ENCODE data around the gene SMIM35.

The SMIM35 gene

DNA sequence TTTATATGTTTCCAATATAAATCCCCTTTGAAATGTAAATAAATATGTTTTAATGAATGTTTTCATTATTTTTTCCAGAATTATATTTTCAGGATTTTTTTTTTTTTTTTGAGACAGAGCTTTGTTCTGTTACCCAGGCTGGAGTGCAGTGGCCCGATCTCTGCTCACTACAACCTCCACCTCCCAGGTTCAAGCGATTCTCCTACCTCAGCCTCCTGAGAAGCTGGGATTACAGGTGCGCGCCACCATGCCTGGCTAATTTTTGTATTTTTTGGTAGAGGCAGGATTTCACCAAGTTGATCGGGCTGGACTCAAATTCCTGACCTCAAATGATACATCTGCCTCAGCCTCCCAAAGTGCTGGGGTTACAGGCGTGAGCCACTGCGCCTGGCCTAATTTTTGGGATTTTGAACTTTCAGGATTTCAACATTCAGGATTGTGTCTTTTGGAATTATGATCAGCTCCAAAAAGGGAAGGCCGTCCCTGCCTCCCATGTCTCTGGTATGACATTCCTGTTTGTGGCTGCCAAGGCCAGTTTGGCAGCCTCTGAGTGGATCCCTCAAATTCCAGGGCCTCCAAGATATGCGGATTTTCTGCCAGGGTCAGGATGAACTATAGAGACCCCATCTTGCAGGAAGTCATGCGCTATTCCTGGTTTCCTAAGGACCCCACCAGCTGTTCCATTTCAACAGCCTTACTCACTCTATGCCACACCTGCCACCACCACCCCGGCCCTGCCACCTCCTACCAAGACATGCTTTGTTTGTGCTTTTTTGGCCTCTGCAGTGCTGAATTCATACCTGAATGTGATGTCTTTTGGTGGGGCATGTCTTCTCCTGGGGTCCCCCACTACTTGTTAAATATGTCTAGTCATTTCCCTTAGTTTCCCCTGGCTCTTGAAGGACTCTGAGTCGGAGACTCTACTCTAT, 31.8 kb downstream of the SMIM35 start:
- TF ChIP-seq, protein P1, sequence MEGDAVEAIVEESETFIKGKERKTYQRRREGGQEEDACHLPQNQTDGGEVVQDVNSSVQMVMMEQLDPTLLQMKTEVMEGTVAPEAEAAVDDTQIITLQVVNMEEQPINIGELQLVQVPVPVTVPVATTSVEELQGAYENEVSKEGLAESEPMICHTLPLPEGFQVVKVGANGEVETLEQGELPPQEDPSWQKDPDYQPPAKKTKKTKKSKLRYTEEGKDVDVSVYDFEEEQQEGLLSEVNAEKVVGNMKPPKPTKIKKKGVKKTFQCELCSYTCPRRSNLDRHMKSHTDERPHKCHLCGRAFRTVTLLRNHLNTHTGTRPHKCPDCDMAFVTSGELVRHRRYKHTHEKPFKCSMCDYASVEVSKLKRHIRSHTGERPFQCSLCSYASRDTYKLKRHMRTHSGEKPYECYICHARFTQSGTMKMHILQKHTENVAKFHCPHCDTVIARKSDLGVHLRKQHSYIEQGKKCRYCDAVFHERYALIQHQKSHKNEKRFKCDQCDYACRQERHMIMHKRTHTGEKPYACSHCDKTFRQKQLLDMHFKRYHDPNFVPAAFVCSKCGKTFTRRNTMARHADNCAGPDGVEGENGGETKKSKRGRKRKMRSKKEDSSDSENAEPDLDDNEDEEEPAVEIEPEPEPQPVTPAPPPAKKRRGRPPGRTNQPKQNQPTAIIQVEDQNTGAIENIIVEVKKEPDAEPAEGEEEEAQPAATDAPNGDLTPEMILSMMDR (IDR thresholded peaks at IDR 0.05; ENCODE audit: low read depth, low read length) = no peak
- in situ Hi-C loops (cut with HindIII; ENCODE audit: low sequenced_read_pairs) = no loop called here
- DNase-seq (ENCODE audit: low read depth, low spot score) = no peak
- no peak overlapping the region for H3K4me3 ChIP-seq (ENCODE audit: low read depth, low read length)

GRCh38 chr11:118052581-118053206, 34.1 kb downstream of the SMIM35 start:
- in situ Hi-C loops (cut with HindIII; ENCODE audit: low sequenced_read_pairs) = no loop called here
- no peak for DNase-seq (ENCODE audit: low read depth, low spot score)
- TF ChIP-seq, protein P1 (IDR thresholded peaks at IDR 0.05; ENCODE audit: low read depth, low read length) = no peak
- H3K4me3 ChIP-seq (ENCODE audit: low read depth, low read length) = no peak overlapping the region

DNA sequence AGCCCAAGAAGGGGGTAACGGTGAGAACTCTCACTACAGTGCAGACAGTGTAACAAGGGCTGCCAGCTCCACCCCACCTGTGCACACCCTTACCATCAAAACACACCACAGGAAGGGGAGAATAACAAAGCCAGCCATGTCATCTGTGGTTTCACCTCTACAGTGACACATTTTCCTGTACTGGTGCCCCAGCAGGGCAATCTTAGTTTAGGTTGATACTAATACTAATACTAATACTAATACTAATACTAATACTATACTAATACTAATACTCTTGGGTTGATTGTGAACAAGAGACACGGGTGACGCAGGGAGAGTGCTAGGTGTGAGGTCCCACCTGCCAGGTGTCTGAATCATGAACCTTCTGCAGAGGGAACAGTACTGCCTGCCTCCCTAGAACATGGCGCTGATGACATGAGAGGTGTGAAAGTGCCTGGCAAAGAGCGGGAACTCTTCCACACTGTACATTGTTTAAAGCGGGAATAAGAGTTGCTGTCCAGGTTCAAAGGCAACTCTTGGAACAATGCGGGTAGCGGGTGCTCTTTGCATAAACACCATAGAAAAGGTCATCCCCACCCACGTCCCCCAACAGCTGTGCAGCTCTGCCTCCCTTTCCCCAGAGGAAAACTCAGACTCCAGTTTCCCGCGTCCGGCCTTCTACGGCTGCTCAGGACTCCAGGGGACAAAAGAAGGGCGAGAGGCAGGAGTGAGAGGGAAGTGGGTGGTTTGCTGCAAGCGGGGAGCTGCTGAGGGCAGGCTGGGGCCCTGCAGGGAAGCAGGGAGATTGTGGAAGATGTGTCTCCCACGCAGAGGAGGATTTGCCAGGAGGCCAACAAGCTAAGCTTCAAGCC, 34.9 kb downstream of the SMIM35 start:
- DNase-seq (ENCODE audit: low read depth, low spot score) = no peak
- TF ChIP-seq, protein P1 (IDR thresholded peaks at IDR 0.05; ENCODE audit: low read depth, low read length) = no peak
- H3K4me3 ChIP-seq (ENCODE audit: low read depth, low read length) = no peak overlapping the region
- in situ Hi-C loops (cut with HindIII; ENCODE audit: low sequenced_read_pairs) = no loop called here

DNA sequence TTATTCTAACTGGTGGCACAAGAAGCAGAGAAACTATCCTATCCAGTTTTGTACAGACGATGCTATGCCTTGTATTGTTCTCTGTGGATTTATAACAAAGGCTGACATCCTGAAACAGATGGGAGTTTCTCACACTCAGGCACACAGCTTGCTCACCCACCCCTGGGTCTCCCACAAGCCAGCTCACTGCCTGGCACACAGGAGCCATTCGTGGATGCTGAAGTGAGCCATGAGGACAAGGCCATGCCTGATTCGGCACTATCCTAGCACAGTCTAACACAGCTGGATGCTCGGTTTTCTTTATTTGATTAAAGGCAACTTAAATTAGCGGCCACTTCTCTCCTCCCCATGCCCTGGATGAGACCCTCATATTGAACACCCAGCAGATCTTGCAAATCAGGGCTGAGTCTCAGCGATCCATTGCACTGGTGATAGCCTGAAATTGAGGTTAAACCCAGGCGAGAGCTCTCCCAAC, 35.6 kb downstream of the SMIM35 start:
- in situ Hi-C loops (cut with HindIII; ENCODE audit: low sequenced_read_pairs) = no loop called here
- H3K4me3 ChIP-seq (ENCODE audit: low read depth, low read length) = no peak overlapping the region
- TF ChIP-seq, protein P1 (IDR thresholded peaks at IDR 0.05; ENCODE audit: low read depth, low read length) = no peak
- no peak for DNase-seq (ENCODE audit: low read depth, low spot score)

DNA sequence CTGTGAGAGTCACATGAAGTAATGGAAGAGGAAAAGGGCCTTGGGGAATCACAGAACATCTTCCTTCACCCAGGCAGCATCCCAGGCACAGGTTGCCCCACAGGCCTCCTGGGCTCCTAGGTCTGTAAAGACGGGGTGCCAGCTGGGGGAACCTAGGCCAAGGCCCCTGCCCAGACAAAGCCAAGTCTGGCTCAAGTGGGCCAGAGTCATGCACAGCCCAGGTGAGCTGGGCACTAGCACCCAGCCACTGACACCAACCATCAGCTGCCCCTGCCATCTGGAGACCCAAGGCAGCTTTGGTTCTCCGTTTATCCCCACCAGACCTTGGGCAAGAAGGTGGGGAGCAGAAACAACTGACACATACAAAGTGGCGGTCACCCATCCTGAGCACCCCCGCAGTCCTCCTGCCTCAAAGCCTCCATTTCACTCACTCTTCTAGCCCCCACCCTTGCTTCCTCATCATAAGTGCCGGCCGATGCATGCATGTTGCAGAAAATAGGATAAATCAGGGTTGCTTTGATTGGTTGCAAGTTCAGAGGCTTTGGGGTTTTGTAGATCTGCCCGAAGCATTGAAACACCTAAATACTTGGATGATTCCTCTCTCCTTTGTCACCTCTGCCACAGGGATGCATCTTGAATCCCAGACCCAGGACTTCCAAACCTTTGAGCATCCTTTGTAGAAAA, 36.4 kb downstream of the SMIM35 start:
- H3K4me3 ChIP-seq (ENCODE audit: low read depth, low read length) = no peak overlapping the region
- in situ Hi-C loops (cut with HindIII; ENCODE audit: low sequenced_read_pairs) = no loop called here
- DNase-seq (ENCODE audit: low read depth, low spot score) = no peak
- TF ChIP-seq, protein P1 (IDR thresholded peaks at IDR 0.05; ENCODE audit: low read depth, low read length) = no peak

- in situ Hi-C loops (cut with HindIII; ENCODE audit: low sequenced_read_pairs) = no loop called here
- H3K4me3 ChIP-seq (ENCODE audit: low read depth, low read length) = no peak overlapping the region
- no peak for DNase-seq (ENCODE audit: low read depth, low spot score)
- TF ChIP-seq, protein P1 (IDR thresholded peaks at IDR 0.05; ENCODE audit: low read depth, low read length) = no peak
Observed at GRCh38 chr11:118049771-118050170, 37.0 kb downstream of the SMIM35 start.
